22Rv1 (cell line): ENCODE results near the gene FANCL.

Experiments used
- CTCF ChIP-seq: fragments of 450-650 bp; IDR thresholded peaks from 2 replicates; pipeline ENCODE4 v1.5.1; 2017; ENCODE audit warnings: mild to moderate bottlenecking
- ZFX ChIP-seq: fragments of 450-650 bp; IDR thresholded peaks from 2 replicates; pipeline ENCODE4 v1.6.1; 2017; ENCODE audit warnings: antibody characterized with exemption, borderline replicate concordance

- TF ChIP-seq CTCF (no peak), ZFX (no peak)
Measured at GRCh38 chr2:58182527-58182926, 58.6 kb downstream of the FANCL start.
